Ishikawa (cell line): Measurements from ENCODE around the gene REG4.

Experiments used
- CEBPB ChIP-seq: IDR thresholded peaks from 2 replicates; pipeline ENCODE4 v1.6.1; 2012
- CREB1 ChIP-seq: IDR thresholded peaks from 2 replicates; pipeline ENCODE4 v1.6.1; 2012; ENCODE audit warnings: low read depth
- EGR1 ChIP-seq: IDR thresholded peaks from 2 replicates; pipeline ENCODE4 v1.6.1; 2012
- EP300 ChIP-seq: IDR thresholded peaks from 2 replicates; pipeline ENCODE4 v1.6.1; 2012; ENCODE audit warnings: borderline replicate concordance
- FOXM1 ChIP-seq: IDR thresholded peaks from 2 replicates; pipeline ENCODE4 v1.6.1; 2012; ENCODE audit warnings: low read depth, borderline replicate concordance
- NFIC ChIP-seq: IDR thresholded peaks from 2 replicates; pipeline ENCODE4 v1.6.1; 2012
- RAD21 ChIP-seq: IDR thresholded peaks from 2 replicates; pipeline ENCODE4 v1.6.1; 2012; ENCODE audit warnings: low read depth
- TAF1 ChIP-seq: IDR thresholded peaks from 2 replicates; pipeline ENCODE4 v1.6.1; 2012; ENCODE audit warnings: low read depth, mild to moderate bottlenecking
- TCF12 ChIP-seq: IDR thresholded peaks from 2 replicates; pipeline ENCODE4 v1.6.1; 2012; ENCODE audit warnings: low read depth
- TEAD4 ChIP-seq: IDR thresholded peaks from 2 replicates; pipeline ENCODE4 v1.6.1; 2012
- YY1 ChIP-seq: IDR thresholded peaks from 2 replicates; pipeline ENCODE4 v1.6.1; 2012; ENCODE audit warnings: low read depth
- ZBTB7A ChIP-seq: IDR thresholded peaks from 2 replicates; pipeline ENCODE4 v1.6.1; 2012; ENCODE audit warnings: low read depth
- TF ChIP-seq, protein P1 (sequence below): IDR thresholded peaks from 2 replicates; pipeline ENCODE4 v1.6.1; 2012
- TF ChIP-seq, protein P2 (sequence below): IDR thresholded peaks from 2 replicates; pipeline ENCODE4 v1.6.1; 2012
- TF ChIP-seq, protein P3 (sequence below): IDR thresholded peaks from 2 replicates; pipeline ENCODE4 v1.6.1; 2012; ENCODE audit warnings: low read depth, mild to moderate bottlenecking

REG4 gene

DNA sequence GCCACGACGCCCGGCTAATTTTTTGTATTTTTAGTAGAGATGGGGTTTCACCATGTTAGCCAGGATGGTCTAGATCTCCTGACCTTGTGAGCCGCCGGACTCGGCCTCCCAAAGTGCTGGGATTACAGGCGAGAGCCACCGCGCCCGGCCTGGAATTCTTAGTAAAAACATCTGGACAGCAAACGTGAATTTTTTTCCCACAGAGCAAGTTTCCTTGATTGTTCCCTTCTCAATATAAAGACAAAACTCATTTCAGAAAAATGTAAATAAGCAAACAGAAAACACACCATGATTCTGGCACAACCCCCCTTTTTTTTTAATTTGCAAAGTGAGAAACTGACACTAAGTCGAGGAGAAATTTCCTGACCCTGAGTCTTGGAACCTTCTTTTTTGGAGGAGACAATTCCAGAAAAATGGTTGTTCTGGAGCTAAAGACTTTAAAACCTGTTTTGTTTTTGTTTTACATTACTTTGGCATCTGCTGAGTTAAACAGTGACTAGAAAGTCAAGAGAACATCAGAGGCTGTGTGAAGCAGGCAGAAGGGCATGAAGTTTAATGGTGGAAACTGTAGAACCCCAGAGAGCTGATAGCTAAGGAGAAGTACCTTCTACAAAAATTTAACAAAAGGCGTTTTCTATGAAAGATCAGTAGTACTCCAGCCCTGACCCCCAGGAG lies 32.2 kb downstream of the REG4 start:
- TF ChIP-seq, protein P1, sequence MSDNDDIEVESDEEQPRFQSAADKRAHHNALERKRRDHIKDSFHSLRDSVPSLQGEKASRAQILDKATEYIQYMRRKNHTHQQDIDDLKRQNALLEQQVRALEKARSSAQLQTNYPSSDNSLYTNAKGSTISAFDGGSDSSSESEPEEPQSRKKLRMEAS, result no peak
- TF ChIP-seq TCF12 (no peak), TEAD4 (no peak), NFIC (no peak), EP300 (no peak), CEBPB (no peak), CREB1 (no peak), ZBTB7A (no peak), EGR1 (no peak), TAF1 (no peak), RAD21 (no peak), FOXM1 (no peak), YY1 (no peak)
- TF ChIP-seq, protein P2, sequence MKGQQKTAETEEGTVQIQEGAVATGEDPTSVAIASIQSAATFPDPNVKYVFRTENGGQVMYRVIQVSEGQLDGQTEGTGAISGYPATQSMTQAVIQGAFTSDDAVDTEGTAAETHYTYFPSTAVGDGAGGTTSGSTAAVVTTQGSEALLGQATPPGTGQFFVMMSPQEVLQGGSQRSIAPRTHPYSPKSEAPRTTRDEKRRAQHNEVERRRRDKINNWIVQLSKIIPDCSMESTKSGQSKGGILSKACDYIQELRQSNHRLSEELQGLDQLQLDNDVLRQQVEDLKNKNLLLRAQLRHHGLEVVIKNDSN, result no peak
- TF ChIP-seq, protein P3, sequence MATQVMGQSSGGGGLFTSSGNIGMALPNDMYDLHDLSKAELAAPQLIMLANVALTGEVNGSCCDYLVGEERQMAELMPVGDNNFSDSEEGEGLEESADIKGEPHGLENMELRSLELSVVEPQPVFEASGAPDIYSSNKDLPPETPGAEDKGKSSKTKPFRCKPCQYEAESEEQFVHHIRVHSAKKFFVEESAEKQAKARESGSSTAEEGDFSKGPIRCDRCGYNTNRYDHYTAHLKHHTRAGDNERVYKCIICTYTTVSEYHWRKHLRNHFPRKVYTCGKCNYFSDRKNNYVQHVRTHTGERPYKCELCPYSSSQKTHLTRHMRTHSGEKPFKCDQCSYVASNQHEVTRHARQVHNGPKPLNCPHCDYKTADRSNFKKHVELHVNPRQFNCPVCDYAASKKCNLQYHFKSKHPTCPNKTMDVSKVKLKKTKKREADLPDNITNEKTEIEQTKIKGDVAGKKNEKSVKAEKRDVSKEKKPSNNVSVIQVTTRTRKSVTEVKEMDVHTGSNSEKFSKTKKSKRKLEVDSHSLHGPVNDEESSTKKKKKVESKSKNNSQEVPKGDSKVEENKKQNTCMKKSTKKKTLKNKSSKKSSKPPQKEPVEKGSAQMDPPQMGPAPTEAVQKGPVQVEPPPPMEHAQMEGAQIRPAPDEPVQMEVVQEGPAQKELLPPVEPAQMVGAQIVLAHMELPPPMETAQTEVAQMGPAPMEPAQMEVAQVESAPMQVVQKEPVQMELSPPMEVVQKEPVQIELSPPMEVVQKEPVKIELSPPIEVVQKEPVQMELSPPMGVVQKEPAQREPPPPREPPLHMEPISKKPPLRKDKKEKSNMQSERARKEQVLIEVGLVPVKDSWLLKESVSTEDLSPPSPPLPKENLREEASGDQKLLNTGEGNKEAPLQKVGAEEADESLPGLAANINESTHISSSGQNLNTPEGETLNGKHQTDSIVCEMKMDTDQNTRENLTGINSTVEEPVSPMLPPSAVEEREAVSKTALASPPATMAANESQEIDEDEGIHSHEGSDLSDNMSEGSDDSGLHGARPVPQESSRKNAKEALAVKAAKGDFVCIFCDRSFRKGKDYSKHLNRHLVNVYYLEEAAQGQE, result no peak

DNA sequence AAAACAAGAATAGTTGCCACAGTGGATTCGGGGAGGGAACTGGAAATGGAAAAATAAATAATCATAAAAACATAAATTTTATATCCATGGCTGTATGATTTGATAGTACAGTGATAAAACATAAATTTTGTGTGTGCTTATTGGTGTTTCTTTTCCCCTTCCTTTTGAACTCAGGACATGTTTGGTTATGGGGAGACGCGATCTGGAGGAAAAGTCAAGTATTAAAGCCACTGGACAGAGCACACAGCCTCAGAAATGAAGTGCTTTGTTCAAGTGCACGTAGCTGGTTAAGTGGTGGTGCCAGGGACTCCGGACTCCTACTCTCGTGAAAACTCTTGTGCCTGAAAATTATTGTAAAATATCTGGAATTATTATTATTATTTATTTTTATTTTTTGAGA lies 32.9 kb downstream of the REG4 start:
- TF ChIP-seq YY1 (no peak), RAD21 (no peak), CEBPB (no peak), NFIC (no peak), EP300 (no peak), ZBTB7A (no peak)

DNA sequence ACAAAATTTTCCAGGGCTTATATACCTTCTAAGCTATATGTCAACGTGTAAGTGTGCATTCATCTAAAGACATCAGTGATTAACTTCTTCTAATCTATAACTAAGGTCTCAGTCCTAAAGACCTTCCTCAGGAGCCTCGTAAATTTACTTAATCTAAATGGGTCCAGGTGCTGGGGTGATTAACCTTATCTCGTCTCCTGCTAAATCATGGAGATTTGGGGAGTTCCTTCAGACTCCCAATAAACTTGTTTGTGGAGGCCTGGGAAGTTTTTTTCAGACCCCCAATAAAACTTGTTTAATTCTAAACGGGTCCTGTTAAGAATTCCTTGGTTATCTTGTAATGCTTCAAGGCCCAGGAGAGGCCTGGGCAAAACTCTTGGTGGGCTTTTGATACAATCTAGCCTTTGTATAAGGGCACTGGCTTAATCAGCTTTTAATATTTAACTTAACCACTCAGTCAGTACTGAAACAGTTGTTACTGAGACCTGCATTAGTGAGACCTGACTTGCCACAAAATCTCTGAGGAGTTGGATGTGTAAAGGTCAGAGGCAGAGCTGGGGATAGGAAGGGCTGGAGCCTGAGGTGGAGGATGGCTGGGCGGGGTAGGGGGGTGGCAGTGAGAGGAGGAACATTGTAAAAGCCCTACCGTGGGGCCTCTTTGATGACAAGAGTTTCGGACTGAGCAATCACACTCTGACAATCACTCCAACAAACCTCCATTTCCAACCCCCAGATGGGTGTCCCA lies 36.3 kb downstream of the REG4 start:
- no peak for TF ChIP-seq FOXM1
- no peak for TF ChIP-seq ZBTB7A
- TF ChIP-seq YY1, result no peak
- no peak for TF ChIP-seq CEBPB
- TF ChIP-seq NFIC, result no peak
- TF ChIP-seq RAD21, result no peak

DNA sequence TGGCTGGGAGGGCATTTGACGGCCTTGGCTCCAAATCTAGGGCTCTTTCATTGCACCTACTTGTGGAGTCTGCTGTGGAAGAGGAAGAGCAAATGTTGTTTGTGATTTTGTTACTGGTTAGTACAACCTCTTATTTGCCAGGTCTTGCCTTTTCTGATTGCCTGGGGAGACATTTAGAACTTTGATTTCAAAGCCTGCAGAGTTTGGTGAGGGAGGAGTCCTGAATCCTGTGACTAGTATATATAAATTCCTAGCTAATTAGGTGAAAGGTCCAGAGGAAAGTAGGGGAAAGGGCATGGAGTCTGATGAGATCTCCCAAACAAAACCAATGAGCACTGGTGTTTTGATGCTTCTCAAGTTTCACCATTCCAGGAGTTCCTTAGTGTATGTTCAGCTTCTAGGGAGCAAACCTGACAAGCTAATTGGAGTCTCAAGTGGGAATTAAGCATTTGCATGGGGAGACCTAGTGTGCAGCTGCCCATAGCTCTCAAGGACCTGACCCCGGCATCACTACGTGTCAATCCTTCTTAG lies 37.5 kb downstream of the REG4 start:
- TF ChIP-seq TEAD4, result peak; percentile 43
- no peak for TF ChIP-seq ZBTB7A
- TF ChIP-seq TCF12, result no peak
- TF ChIP-seq NFIC, result no peak
- TF ChIP-seq, protein P1, result no peak
- no peak for TF ChIP-seq EGR1
- no peak for TF ChIP-seq RAD21

DNA sequence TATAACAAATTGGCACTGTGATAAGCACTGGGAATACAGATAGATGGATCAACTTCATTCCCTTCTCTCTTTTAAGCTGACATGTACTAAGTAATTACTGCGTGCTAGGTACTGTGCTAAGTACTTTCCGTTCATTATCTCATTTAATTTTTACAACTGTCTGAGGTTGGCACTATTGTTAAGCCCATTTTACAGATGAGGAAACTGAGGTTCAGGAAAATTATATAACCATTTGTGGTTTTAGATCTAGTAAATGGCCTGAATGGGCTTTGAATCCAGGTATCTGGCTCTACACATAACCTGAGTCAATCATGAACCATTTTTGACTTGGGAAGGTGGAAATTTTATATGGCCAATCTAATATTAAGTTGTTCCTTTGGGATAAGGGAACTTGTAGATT lies 39.0 kb downstream of the REG4 start:
- no peak for TF ChIP-seq CEBPB
- no peak for TF ChIP-seq YY1
- TF ChIP-seq, protein P1, result no peak
- no peak for TF ChIP-seq CREB1
- TF ChIP-seq, protein P2, result no peak
- TF ChIP-seq, protein P3, result no peak
- TF ChIP-seq TCF12, result no peak

DNA sequence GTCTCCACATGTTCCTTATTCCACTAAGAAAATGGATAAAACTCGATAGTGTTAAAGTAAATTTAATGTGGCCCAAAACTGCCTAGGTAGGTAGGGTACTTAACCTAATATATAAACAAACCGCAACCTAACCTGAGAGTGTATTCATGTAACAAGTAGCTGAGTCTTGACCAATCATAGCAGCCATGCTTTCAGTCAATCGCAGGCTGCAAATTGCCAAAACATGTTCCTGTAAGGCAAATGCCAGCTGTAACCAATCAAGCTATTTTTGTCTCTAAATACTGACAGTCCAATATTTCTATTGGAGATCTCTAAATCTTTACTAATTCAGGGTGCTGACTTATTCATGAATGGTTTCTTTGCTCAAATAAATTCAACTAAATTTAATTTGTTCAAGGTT lies 39.5 kb downstream of the REG4 start:
- TF ChIP-seq, protein P3, result no peak
- no peak for TF ChIP-seq ZBTB7A
- TF ChIP-seq NFIC, result no peak
- TF ChIP-seq TCF12, result no peak
- no peak for TF ChIP-seq TEAD4
- TF ChIP-seq EGR1, result no peak
- no peak for TF ChIP-seq FOXM1
- TF ChIP-seq, protein P1, result no peak
- no peak for TF ChIP-seq TAF1
